DND-41 (cell line): Measurements from ENCODE around the gene OR5D13.

Experiments
- ATAC-seq: fragments of 200-7000 bp; cut with Tn5 transposase; 3 replicates; pipeline ENCODE4 v1.9.1; 2021; ENCODE audit warnings: low read depth; ENCODE audit not compliant: insufficient read depth
- DNase-seq: peaks from one replicate; pipeline ENCODE4 v3.0.0-alpha.2; 2020
- H2AFZ ChIP-seq: 2 replicates; pipeline ENCODE4 v1.6.0; 2012; ENCODE audit warnings: low read depth, low read length
- H3K27ac ChIP-seq: 2 replicates; pipeline ENCODE4 v1.5.1; 2012; ENCODE audit warnings: low read length, inconsistent platforms
- H3K27me3 ChIP-seq: fragments of 200-600 bp; sonication (generic); 2 replicates; pipeline ENCODE4 v1.6.0; 2012; ENCODE audit warnings: low read length, mild to moderate bottlenecking, inconsistent platforms; ENCODE audit not compliant: insufficient read depth, poor library complexity
- H3K36me3 ChIP-seq: 2 replicates; pipeline ENCODE4 v1.5.1; 2012; ENCODE audit warnings: low read length, inconsistent platforms; ENCODE audit not compliant: insufficient read depth
- H3K4me1 ChIP-seq: 2 replicates; pipeline ENCODE4 v1.5.1; 2012; ENCODE audit warnings: mild to moderate bottlenecking, low read length; ENCODE audit not compliant: insufficient read depth
- H3K4me2 ChIP-seq: 2 replicates; pipeline ENCODE4 v1.6.0; 2012; ENCODE audit warnings: mild to moderate bottlenecking, moderate library complexity, low read length, inconsistent platforms; ENCODE audit not compliant: insufficient read depth
- H3K4me3 ChIP-seq, 2 experiments: fragments of 200-600 bp in 1 of 2; shearing (Covaris generic) in 1 of 2; 2 replicates each; pipeline ENCODE4 v1.5.1; 2012 to 2016; ENCODE audit warnings: inconsistent platforms in 2 of 2, low read length in 2 of 2, mild to moderate bottlenecking in 2 of 2, low read depth in 1 of 2, moderate library complexity in 1 of 2
- H3K79me2 ChIP-seq: 2 replicates; pipeline ENCODE4 v1.6.0; 2012; ENCODE audit warnings: low read length, inconsistent platforms; ENCODE audit not compliant: insufficient read depth
- H3K9ac ChIP-seq: 2 replicates; pipeline ENCODE4 v1.6.0; 2012; ENCODE audit warnings: low read depth, mild to moderate bottlenecking, inconsistent platforms, low read length, moderate library complexity
- H3K9me3 ChIP-seq: 2 replicates; pipeline ENCODE4 v1.5.1; 2012; ENCODE audit warnings: low read length, moderate library complexity, mild to moderate bottlenecking, inconsistent platforms; ENCODE audit not compliant: insufficient read depth, severe bottlenecking
- H4K20me1 ChIP-seq: 2 replicates; pipeline ENCODE4 v1.6.0; 2012; ENCODE audit warnings: low read length; ENCODE audit not compliant: insufficient read depth
- EZH2 ChIP-seq: IDR thresholded peaks from 3 replicates; pipeline ENCODE4 v1.6.1; 2012; ENCODE audit warnings: borderline replicate concordance, low read depth, mild to moderate bottlenecking, moderate library complexity, low read length, inconsistent platforms; ENCODE audit not compliant: severe bottlenecking
- TF ChIP-seq, protein P1 (sequence below): IDR thresholded peaks from 2 replicates; pipeline ENCODE4 v1.5.1; 2012; ENCODE audit warnings: borderline replicate concordance, low read length, moderate library complexity, mild to moderate bottlenecking; ENCODE audit not compliant: poor library complexity, severe bottlenecking; ENCODE audit errors: extremely low read depth

The OR5D13 gene, protein sequence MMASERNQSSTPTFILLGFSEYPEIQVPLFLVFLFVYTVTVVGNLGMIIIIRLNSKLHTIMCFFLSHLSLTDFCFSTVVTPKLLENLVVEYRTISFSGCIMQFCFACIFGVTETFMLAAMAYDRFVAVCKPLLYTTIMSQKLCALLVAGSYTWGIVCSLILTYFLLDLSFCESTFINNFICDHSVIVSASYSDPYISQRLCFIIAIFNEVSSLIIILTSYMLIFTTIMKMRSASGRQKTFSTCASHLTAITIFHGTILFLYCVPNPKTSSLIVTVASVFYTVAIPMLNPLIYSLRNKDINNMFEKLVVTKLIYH

DNA sequence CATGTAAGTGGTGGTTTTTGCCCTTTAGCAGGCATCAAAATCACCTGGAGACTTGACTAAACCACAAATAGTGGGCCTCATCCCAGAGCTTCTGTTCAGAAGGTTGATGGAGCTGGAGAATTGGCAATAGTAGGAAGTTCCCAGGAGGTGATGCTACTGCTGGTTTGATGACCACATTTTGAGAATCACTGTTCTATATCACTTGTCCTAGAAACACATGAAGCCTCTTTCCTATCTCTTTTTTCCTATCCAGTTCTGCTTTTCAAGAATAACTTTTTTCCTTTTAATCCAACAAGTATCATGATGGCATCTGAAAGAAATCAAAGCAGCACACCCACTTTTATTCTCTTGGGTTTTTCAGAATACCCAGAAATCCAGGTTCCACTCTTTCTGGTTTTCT, at the start of gene OR5D13:
TSS of gene OR5D13 (plus strand) at position 301 of the 400 bp plus-strand sequence. CDS start at position 301, 0 bp downstream.
- H3K9me3 ChIP-seq: no peaks in the 10 kb centered on the region
- no peaks in the 10 kb centered on the region for H3K36me3 ChIP-seq
- DNase-seq (no peak), ATAC-seq (no peak)
- no peaks in the 10 kb centered on the region for H4K20me1 ChIP-seq
- no peaks in the 10 kb centered on the region for H3K27me3 ChIP-seq
- H2AFZ ChIP-seq: no peak within 1 kb of the TSS
- no peak within 1 kb of the TSS for H3K4me3 ChIP-seq
- no peak within 1 kb of the TSS for H3K9ac ChIP-seq
- no peak within 1 kb of the TSS for H3K4me2 ChIP-seq
- H3K27ac ChIP-seq: no peak within 1 kb of the TSS
- no peaks in the 10 kb centered on the region for H3K4me1 ChIP-seq
- no peak for TF ChIP-seq EZH2
- TF ChIP-seq, protein P1, sequence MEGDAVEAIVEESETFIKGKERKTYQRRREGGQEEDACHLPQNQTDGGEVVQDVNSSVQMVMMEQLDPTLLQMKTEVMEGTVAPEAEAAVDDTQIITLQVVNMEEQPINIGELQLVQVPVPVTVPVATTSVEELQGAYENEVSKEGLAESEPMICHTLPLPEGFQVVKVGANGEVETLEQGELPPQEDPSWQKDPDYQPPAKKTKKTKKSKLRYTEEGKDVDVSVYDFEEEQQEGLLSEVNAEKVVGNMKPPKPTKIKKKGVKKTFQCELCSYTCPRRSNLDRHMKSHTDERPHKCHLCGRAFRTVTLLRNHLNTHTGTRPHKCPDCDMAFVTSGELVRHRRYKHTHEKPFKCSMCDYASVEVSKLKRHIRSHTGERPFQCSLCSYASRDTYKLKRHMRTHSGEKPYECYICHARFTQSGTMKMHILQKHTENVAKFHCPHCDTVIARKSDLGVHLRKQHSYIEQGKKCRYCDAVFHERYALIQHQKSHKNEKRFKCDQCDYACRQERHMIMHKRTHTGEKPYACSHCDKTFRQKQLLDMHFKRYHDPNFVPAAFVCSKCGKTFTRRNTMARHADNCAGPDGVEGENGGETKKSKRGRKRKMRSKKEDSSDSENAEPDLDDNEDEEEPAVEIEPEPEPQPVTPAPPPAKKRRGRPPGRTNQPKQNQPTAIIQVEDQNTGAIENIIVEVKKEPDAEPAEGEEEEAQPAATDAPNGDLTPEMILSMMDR: no peak
- H3K79me2 ChIP-seq: no peaks in the 10 kb centered on the region

DNA sequence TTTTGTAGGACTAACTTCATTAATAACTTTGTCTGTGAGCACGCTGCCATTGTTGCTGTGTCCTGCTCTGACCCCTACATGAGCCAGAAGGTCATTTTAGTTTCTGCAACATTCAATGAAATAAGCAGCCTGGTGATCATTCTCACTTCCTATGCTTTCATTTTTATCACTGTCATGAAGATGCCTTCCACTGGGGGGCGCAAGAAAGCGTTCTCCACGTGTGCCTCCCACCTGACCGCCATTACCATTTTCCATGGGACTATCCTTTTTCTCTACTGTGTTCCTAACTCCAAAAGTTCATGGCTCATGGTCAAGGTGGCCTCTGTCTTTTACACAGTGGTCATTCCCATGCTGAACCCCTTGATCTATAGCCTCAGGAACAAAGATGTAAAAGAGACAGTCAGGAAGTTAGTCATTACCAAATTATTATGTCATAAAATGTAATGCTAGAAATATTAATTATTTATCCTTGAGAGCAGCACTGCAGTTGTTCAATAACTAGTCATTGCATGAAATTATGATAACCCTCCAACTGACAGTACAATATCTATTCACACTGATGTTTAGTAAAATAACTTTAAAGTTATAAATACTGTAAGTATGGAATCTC, 46.4 kb upstream of the OR5D13 start:
- no peaks in the 10 kb centered on the region for H4K20me1 ChIP-seq
- no peak overlapping the region for H3K4me2 ChIP-seq
- no peaks in the 10 kb centered on the region for H3K4me1 ChIP-seq
- DNase-seq (no peak), ATAC-seq (no peak)
- TF ChIP-seq EZH2: no peak
- TF ChIP-seq, protein P1: peak; percentile 36
- H3K4me3 ChIP-seq: no peak overlapping the region
- H3K9ac ChIP-seq: no peak overlapping the region
- H3K79me2 ChIP-seq: no peaks in the 10 kb centered on the region
- H3K36me3 ChIP-seq: no peaks in the 10 kb centered on the region
- H2AFZ ChIP-seq: no peak overlapping the region
- no peaks in the 10 kb centered on the region for H3K27me3 ChIP-seq
- H3K27ac ChIP-seq: no peak overlapping the region
- H3K9me3 ChIP-seq: no peaks in the 10 kb centered on the region

DNA sequence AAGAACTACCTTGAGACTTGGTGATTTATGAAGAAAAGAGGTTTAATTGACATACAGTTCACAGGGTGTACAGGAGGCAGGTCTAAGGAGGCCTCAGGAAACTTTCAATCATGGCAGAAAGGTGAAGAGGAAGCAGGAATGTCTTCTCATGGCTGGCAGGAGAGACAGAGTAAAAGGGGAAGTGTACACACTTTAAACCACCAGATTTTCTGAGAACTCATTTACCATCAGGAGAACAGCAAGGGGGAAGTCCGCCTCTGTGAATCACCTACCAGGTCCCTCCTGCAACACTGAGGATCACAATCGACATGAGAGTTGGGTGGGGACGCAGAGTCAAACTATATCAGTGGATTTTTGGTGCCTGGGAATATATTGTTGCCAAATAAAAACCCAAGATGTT, 40.3 kb upstream of the OR5D13 start:
- H3K4me3 ChIP-seq: no peak overlapping the region
- no peak overlapping the region for H3K9ac ChIP-seq
- no peak for ATAC-seq
- no peaks in the 10 kb centered on the region for H3K4me1 ChIP-seq
- no peak overlapping the region for H2AFZ ChIP-seq
- no peaks in the 10 kb centered on the region for H3K79me2 ChIP-seq
- TF ChIP-seq EZH2: no peak
- TF ChIP-seq, protein P1: no peak
- no peaks in the 10 kb centered on the region for H3K36me3 ChIP-seq
- no peak overlapping the region for H3K27ac ChIP-seq
- no peak for DNase-seq
- H3K4me2 ChIP-seq: no peak overlapping the region
- no peaks in the 10 kb centered on the region for H4K20me1 ChIP-seq
- no peaks in the 10 kb centered on the region for H3K27me3 ChIP-seq
- H3K9me3 ChIP-seq: no peaks in the 10 kb centered on the region
